GM12801 (cell line): ENCODE results near the gene POU2AF3.

Experiments used
- TF ChIP-seq, protein P1 (sequence below): IDR thresholded peaks from one replicate; pipeline ENCODE4 v1.5.1; 2011; ENCODE audit warnings: control low read depth; ENCODE audit not compliant: insufficient read length; ENCODE audit errors: extremely low read depth

Gene POU2AF3

DNA sequence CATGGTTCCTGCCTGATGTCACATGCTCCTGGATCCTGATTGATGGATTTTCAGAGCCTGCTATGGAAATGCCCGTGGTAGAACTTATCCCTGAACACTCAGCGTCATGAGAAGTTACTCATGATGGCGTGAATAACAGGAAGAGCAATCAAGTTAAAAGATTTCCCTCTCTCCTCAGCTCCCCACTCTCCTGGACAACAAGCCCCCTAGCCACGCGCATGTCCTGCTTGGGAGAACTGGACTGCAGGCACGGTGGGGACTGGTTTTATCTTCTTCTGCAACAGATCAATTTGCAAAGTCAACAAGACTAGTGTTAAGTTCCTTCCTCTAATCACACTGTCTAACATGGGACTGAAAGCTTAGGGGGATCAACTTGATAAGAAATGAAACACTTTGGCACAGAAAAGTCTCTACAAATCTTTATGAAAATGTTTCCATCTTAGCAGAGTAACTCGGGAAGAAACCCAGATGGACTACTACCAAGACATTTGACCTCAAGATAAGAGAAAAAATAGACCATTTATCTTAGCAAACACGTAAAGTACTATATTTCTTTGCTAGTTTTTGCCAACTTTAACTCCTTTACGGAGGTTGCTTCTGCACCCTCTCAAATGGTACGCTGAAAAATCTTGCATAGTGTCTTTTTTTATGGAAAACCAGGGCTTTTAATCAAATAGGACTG is 53.2 kb downstream of the POU2AF3 start:
- TF ChIP-seq, protein P1, sequence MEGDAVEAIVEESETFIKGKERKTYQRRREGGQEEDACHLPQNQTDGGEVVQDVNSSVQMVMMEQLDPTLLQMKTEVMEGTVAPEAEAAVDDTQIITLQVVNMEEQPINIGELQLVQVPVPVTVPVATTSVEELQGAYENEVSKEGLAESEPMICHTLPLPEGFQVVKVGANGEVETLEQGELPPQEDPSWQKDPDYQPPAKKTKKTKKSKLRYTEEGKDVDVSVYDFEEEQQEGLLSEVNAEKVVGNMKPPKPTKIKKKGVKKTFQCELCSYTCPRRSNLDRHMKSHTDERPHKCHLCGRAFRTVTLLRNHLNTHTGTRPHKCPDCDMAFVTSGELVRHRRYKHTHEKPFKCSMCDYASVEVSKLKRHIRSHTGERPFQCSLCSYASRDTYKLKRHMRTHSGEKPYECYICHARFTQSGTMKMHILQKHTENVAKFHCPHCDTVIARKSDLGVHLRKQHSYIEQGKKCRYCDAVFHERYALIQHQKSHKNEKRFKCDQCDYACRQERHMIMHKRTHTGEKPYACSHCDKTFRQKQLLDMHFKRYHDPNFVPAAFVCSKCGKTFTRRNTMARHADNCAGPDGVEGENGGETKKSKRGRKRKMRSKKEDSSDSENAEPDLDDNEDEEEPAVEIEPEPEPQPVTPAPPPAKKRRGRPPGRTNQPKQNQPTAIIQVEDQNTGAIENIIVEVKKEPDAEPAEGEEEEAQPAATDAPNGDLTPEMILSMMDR, result no peak

DNA sequence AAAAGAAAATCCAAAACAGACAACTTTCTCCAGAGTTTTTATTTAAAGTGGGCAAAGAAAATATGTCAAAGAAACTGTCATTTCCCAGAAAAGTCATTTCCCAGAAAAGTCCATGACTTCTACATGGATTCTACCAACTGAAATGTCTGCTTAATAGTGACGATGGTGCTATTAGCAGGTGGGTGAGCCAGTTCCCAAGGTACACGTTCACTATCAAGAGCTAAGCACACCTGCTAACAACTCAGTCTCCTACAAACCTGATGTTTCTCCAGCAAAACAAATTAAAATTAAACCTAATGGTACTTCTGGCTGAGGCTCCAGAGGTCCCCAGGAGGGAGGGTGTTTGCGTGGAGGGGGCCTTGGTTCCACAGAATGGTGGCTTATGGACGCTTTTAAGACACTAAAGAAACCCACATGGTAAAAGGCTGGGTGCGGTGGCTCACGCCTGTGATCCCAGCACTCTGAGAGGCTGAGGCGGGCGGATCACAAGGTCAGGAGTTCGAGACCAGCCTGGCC is 53.9 kb downstream of the POU2AF3 start:
- TF ChIP-seq, protein P1, result no peak

DNA sequence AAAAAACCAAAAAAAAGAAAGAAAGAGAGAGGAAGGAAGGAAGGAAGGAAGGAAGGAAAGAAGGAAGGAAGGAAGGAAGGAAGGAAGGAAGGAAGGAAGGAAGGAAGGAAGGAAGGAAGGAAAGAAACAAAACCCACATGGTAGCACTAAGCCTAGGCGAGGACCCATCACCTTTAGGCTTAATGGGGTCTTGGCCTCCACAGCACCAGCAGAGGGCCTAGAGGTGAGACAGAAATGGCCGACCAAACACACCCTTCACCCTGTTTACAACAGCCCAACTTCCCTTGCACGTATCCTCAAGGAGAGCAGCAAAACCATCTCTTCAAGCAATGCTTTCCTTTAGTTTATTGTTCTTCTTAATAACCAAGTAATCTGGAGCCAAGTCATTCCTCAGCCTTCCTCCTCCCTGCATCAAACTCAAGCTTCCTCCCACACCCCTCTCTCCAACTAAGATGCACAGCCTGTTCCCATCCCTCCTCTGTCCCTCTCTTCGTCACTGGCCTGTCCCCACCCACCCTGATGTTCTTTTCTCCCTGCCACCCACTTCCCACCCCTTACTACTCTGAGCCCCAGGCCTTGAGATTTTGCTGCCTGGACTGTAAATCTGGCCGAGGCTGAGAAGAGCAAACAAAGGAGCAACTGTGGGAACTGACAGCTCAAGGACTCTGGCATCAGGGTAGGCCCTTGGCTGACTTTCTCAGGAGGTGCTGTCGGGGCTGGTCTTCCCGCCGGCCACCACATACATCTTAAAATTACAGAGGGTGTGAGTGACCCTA is 54.8 kb downstream of the POU2AF3 start:
- TF ChIP-seq, protein P1, result no peak

DNA sequence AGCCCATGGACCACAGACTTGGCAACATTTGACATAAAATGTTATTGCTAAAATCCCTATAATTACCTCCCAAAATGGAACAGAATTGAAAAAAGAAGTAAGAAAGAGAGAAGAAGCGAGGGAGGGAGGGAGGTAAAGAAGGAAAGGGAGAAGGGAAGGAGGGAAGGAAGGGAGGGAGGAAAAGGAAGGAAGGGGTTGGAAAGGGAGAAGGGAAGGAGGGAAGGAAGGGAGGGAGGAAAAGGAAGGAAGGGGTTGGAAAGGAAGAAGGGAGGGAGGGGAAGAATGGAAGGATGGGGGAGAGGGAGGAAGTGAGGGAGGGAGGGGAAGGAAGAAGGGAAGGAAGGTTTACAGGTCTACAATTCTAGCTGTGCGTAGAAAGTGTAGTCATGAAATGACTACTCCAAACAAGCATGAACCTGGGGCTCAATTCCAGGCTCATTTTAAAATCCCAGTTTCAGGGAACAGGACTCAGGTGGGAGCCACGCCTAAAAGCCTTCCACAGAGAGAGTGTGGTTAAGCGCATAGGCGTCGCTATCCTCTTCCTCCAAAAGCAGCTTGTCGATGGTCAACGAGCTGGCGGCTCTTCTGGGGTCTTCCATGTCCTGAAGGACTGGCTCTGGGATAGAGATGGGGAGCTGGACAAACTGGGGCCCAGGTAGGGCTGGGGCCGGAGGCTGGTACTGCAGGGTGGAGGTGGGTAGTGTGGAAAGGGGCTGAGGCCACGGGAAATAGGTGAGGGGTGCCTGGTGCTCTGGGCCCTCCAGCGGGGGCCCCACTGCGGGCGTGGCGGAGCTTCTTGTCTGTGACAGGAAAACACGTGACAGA is 55.6 kb downstream of the POU2AF3 start:
- TF ChIP-seq, protein P1, result no peak

DNA sequence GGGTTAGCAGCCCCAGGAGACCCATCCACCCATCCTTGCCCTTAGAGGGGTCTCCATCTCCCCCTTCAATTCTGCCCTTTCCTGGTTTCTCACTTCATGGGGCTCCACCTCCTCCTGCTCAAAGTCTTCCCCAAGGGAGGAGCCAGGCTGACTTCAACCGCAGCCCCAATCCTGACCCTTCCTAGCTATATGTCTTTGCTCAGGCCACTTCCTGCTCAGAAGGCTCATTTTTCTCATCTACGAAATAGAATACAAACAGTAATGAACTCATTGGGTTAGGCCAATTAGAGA is 56.2 kb downstream of the POU2AF3 start:
- TF ChIP-seq, protein P1, result no peak

DNA sequence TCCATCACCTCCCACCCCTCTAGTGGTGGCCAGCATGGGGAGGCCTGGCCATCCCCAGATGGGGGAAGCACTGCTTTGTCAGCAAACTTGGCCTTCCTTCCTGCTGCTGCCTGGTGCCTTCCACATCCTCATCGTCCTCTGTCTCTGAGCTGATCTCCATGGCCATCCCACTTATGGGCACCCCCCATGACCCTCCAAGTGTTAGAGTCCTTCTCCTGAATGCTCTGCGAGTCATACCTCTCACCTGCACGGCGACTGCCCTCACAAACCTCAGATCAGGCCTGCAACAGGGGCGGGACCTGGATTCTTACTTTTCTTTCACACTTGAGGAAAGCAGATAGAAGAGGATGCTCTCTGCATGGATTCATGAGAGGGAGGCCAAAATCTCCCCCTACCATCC is 56.8 kb downstream of the POU2AF3 start:
- TF ChIP-seq, protein P1, result no peak

DNA sequence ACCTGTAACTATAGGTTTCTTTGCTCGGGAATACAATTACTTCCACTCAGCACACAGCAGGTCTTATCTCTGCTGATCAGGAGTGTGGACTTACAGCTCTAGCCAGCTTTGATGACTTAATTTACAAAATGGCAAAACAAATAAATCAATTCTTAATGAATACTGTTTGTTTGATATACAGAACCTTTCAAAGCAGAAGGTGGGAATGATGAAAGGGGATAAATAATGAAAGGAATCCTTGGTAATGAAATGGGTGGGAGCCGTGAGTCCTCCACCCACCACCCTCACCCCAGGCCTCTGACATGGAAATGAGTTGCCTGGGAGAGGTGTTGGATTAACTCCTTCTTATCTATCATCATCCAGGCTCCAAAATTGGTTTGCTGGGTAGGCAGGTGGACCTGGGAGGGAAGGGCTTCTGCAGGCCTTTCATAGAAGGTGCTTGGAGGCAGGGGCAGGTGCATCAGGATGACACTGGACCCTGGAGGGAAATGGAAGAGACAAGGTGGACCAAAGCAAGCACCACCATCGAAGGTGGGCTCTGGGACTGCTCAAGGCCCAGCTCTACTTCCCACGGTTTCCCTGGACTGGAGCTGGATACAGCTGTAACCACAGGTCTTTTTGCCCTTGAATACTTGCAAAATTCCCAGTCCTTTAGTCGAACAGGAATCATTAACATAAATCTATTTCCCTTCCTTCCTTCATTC is 57.8 kb downstream of the POU2AF3 start:
- TF ChIP-seq, protein P1, result no peak
